ENCODE results near the gene MAPRE2.

The MAPRE2 gene

GRCh38 chr18:34998661-34999060 is 42.6 kb upstream of the MAPRE2 start:
- no peak overlapping the region for H3K4me2 ChIP-seq (ENCODE audit: low read length)
- H2AFZ ChIP-seq (ENCODE audit: low read depth, low read length) = no peak overlapping the region
- H3K27ac ChIP-seq (ENCODE audit: low read length) = no peak overlapping the region
- peaks cover 21% of the 10 kb centered on the region for H3K4me1 ChIP-seq (ENCODE audit: low read length)
- TF ChIP-seq CTCF (IDR thresholded peaks at IDR 0.05; ENCODE audit: low read depth, low read length) = no peak
- no peak for TF ChIP-seq EZH2phosphoT487 (IDR thresholded peaks at IDR 0.05; ENCODE audit: low read depth)
- H3K4me3 ChIP-seq (ENCODE audit: low read length) = no peak overlapping the region
- no peaks in the 10 kb centered on the region for H3K36me3 ChIP-seq (replicated peaks; ENCODE audit: low read depth, low read length)
- no peak overlapping the region for H3K9ac ChIP-seq (ENCODE audit: low read length)
- H4K20me1 ChIP-seq (ENCODE audit: insufficient read depth, low read length) = no peaks in the 10 kb centered on the region
- H3K9me3 ChIP-seq (ENCODE audit: insufficient read depth, low read length) = no peaks in the 10 kb centered on the region
- H3K27me3 ChIP-seq (ENCODE audit: low read depth, low read length) = no peaks in the 10 kb centered on the region
- H3K79me2 ChIP-seq (ENCODE audit: low read length) = no peaks in the 10 kb centered on the region

- TF ChIP-seq EZH2phosphoT487 (IDR thresholded peaks at IDR 0.05; ENCODE audit: low read depth) (no peak), CTCF (IDR thresholded peaks at IDR 0.05; ENCODE audit: low read depth, low read length) (no peak)
- Histone ChIP-seq H2AFZ (ENCODE audit: low read depth, low read length) (no peak overlapping the region), H3K9me3 (ENCODE audit: insufficient read depth, low read length) (no peaks in the 10 kb centered on the region), H3K4me2 (ENCODE audit: low read length) (peak overlapping the region; percentile 23), H3K36me3 (replicated peaks; ENCODE audit: low read depth, low read length) (no peaks in the 10 kb centered on the region), H3K4me1 (ENCODE audit: low read length) (peaks cover 20% of the 10 kb centered on the region), H4K20me1 (ENCODE audit: insufficient read depth, low read length) (no peaks in the 10 kb centered on the region), H3K27ac (ENCODE audit: low read length) (no peak overlapping the region), H3K4me3 (ENCODE audit: low read length) (no peak overlapping the region), H3K79me2 (ENCODE audit: low read length) (no peaks in the 10 kb centered on the region), H3K9ac (ENCODE audit: low read length) (no peak overlapping the region), H3K27me3 (ENCODE audit: low read depth, low read length) (no peaks in the 10 kb centered on the region)
Measured at GRCh38 chr18:34999756-35000289, 41.4 kb upstream of the MAPRE2 start.

GRCh38 chr18:35000457-35000856 is 40.8 kb upstream of the MAPRE2 start:
- no peak overlapping the region for H2AFZ ChIP-seq (ENCODE audit: low read depth, low read length)
- no peaks in the 10 kb centered on the region for H3K27me3 ChIP-seq (ENCODE audit: low read depth, low read length)
- H3K79me2 ChIP-seq (ENCODE audit: low read length) = no peaks in the 10 kb centered on the region
- H3K27ac ChIP-seq (ENCODE audit: low read length) = no peak overlapping the region
- no peak overlapping the region for H3K9ac ChIP-seq (ENCODE audit: low read length)
- no peak overlapping the region for H3K4me2 ChIP-seq (ENCODE audit: low read length)
- no peaks in the 10 kb centered on the region for H4K20me1 ChIP-seq (ENCODE audit: insufficient read depth, low read length)
- H3K36me3 ChIP-seq (replicated peaks; ENCODE audit: low read depth, low read length) = no peaks in the 10 kb centered on the region
- H3K4me1 ChIP-seq (ENCODE audit: low read length) = peaks cover 20% of the 10 kb centered on the region
- no peak for TF ChIP-seq CTCF (IDR thresholded peaks at IDR 0.05; ENCODE audit: low read depth, low read length)
- no peak for TF ChIP-seq EZH2phosphoT487 (IDR thresholded peaks at IDR 0.05; ENCODE audit: low read depth)
- no peaks in the 10 kb centered on the region for H3K9me3 ChIP-seq (ENCODE audit: insufficient read depth, low read length)
- H3K4me3 ChIP-seq (ENCODE audit: low read length) = no peak overlapping the region

GRCh38 chr18:35002120-35002519 is 39.1 kb upstream of the MAPRE2 start:
- Histone ChIP-seq H3K9ac (ENCODE audit: low read length) (no peak overlapping the region), H3K27me3 (ENCODE audit: low read depth, low read length) (no peaks in the 10 kb centered on the region), H3K9me3 (ENCODE audit: insufficient read depth, low read length) (no peaks in the 10 kb centered on the region), H3K79me2 (ENCODE audit: low read length) (no peaks in the 10 kb centered on the region), H2AFZ (ENCODE audit: low read depth, low read length) (no peak overlapping the region), H3K27ac (ENCODE audit: low read length) (no peak overlapping the region), H3K4me2 (ENCODE audit: low read length) (no peak overlapping the region; the same call in 1 of the 2 replicates), H3K36me3 (replicated peaks; ENCODE audit: low read depth, low read length) (no peaks in the 10 kb centered on the region), H3K4me1 (ENCODE audit: low read length) (peaks cover 31% of the 10 kb centered on the region), H3K4me3 (ENCODE audit: low read length) (no peak overlapping the region), H4K20me1 (ENCODE audit: insufficient read depth, low read length) (no peaks in the 10 kb centered on the region)
- TF ChIP-seq EZH2phosphoT487 (IDR thresholded peaks at IDR 0.05; ENCODE audit: low read depth) (no peak), CTCF (IDR thresholded peaks at IDR 0.05; ENCODE audit: low read depth, low read length) (no peak)
